Endodermal cell (in vitro differentiated cells): ENCODE results near the gene ZNF501. TPM values are rescaled to one million over a fixed set of nuclear protein-coding genes. Genes with fewer than 3 reads are reported as not detected.

Source experiments
- DNase-seq: peaks from one replicate; pipeline ENCODE4 v3.0.0-alpha.2; 2017
- H3K27ac ChIP-seq: 2 replicates; pipeline ENCODE4 v1.5.1; 2013; ENCODE audit warnings: mild to moderate bottlenecking, low read depth, low read length, moderate library complexity
- H3K27me3 ChIP-seq: 2 replicates; pipeline ENCODE4 v1.6.1; 2013; ENCODE audit warnings: mild to moderate bottlenecking, low read length, moderate library complexity; ENCODE audit not compliant: insufficient read depth, control insufficient read depth, poor library complexity, severe bottlenecking
- H3K36me3 ChIP-seq: 2 replicates; pipeline ENCODE4 v1.7.0; 2013; ENCODE audit warnings: mild to moderate bottlenecking, low read length, moderate library complexity; ENCODE audit not compliant: control insufficient read depth, insufficient read depth
- H3K4me1 ChIP-seq: one replicate; pipeline ENCODE4 v1.7.0; 2013; ENCODE audit warnings: low read length; ENCODE audit not compliant: control insufficient read depth, insufficient read depth
- H3K4me3 ChIP-seq: 2 replicates; pipeline ENCODE4 v1.5.1; 2013; ENCODE audit warnings: mild to moderate bottlenecking, low read length, moderate library complexity
- H3K9ac ChIP-seq: 2 replicates; pipeline ENCODE4 v1.6.1; 2013; ENCODE audit warnings: mild to moderate bottlenecking, low read length, moderate library complexity; ENCODE audit not compliant: poor library complexity, severe bottlenecking; ENCODE audit errors: extremely low read depth
- H3K9me3 ChIP-seq: 2 replicates; pipeline ENCODE4 v1.6.1; 2013; ENCODE audit warnings: mild to moderate bottlenecking, low read length, moderate library complexity; ENCODE audit not compliant: control insufficient read depth
- H3K27ac Mint-ChIP-seq: 2 replicates; pipeline ENCODE4 v1.8.0; 2020; ENCODE audit warnings: mixed read lengths
- H3K27me3 Mint-ChIP-seq: 2 replicates; pipeline ENCODE4 v1.8.0; 2021; ENCODE audit warnings: mild to moderate bottlenecking, mixed read lengths; ENCODE audit not compliant: insufficient read depth
- H3K36me3 Mint-ChIP-seq: 2 replicates; pipeline ENCODE4 v1.8.0; 2020; ENCODE audit warnings: low read depth, mixed read lengths
- H3K4me1 Mint-ChIP-seq: 2 replicates; pipeline ENCODE4 v1.8.0; 2020; ENCODE audit warnings: mixed read lengths
- H3K4me3 Mint-ChIP-seq: 2 replicates; pipeline ENCODE4 v1.8.0; 2020; ENCODE audit warnings: mild to moderate bottlenecking, moderate library complexity, mixed read lengths
- H3K9me3 Mint-ChIP-seq: 2 replicates; pipeline ENCODE4 v1.8.0; 2020; ENCODE audit warnings: mild to moderate bottlenecking, mixed read lengths
- CTCF ChIP-seq: fragments of 200-600 bp; sonication (generic); conservative IDR thresholded peaks from 2 replicates; pipeline ENCODE4 v1.5.0; 2021; ENCODE audit warnings: antibody characterized with exemption, mild to moderate bottlenecking
- WGBS, 2 experiments: methylation state at CpG; one replicate each; pipeline versions ENCODE4 v1.1.5 to v1.1.7; 2013; ENCODE audit warnings: missing lambda C conversion rate in 2 of 2, mixed read lengths in 1 of 2; ENCODE audit not compliant: insufficient coverage in 1 of 2, insufficient read length in 1 of 2; 5-methylcytosine and 5-hydroxymethylcytosine counted together
- total RNA-seq, 2 donors: library from RNA; stranded (reverse); fragmentation: NEBNext Ultra II Directional in 1 of 2; extraction: Animal tissue kit (Norgen Biotek cat#: 25700) in 1 of 2; gene quantifications; 2 replicates in 1 of 2; 3 replicates in 1 of 2; pipeline ENCODE4 v1.2.1, GENCODE V29; 2021

The ZNF501 gene
- total RNA-seq, 2 donors from 2014 or later = 5.3 to 6.6 TPM

- Histone ChIP-seq H3K4me1 (no peaks in the 10 kb centered on the region), H3K4me3 (peak overlapping the region; percentile 87), H3K27ac (no peak overlapping the region), H3K9ac (peak overlapping the region; percentile 37), H3K27me3 (peaks cover 20% of the 10 kb centered on the region), H3K36me3 (peaks cover 33% of the 10 kb centered on the region), H3K9me3 (peaks cover 57% of the 10 kb centered on the region)
- Mint-ChIP-seq H3K27me3 (peaks cover 37% of the 10 kb centered on the region), H3K4me1 (peaks cover 3% of the 10 kb centered on the region), H3K27ac (peak overlapping the region; percentile 77), H3K4me3 (peak overlapping the region; percentile 85), H3K9me3 (peaks cover 77% of the 10 kb centered on the region), H3K36me3 (peaks cover 47% of the 10 kb centered on the region)
- 9 to 27% methylated on average over 10 to 48 of the region's 48 CpGs for WGBS, 2 experiments
- peak; percentile 88 for DNase-seq
- no peak for TF ChIP-seq CTCF
Measured at GRCh38 chr3:44685128-44685800, 44.2 kb upstream of the ZNF501 start.

- WGBS, 2 experiments = 100% methylated on average over 1 of the region's 1 CpG; no CpG with 5 or more reads in 1 of the 2 experiments
- peaks cover 35% of the 10 kb centered on the region for H3K9me3 ChIP-seq
- peaks cover 57% of the 10 kb centered on the region for H3K9me3 Mint-ChIP-seq
Measured at GRCh38 chr3:44687898-44688297, 41.5 kb upstream of the ZNF501 start.

GRCh38 chr3:44712455-44713075, 16.9 kb upstream of the ZNF501 start, which contains the start of gene ZNF502:
ZNF502 (plus strand) TSS chr3:44712660; CDS start chr3:44720262, 7,602 bp downstream.
- Histone ChIP-seq H3K27me3 (peaks cover 12% of the 10 kb centered on the region), H3K27ac (peak within 1 kb of the TSS; percentile 35), H3K9me3 (peaks cover 61% of the 10 kb centered on the region), H3K4me1 (no peaks in the 10 kb centered on the region), H3K4me3 (peak within 1 kb of the TSS; percentile 95), H3K9ac (peak within 1 kb of the TSS; percentile 58), H3K36me3 (peaks cover 19% of the 10 kb centered on the region)
- H3K36me3 Mint-ChIP-seq = no peaks in the 10 kb centered on the region
- DNase-seq = peak; percentile 87
- no peak for TF ChIP-seq CTCF
- peak within 1 kb of the TSS; percentile 39 for H3K4me3 Mint-ChIP-seq
- 5 to 12% methylated on average over 19 to 36 of the region's 36 CpGs for WGBS, 2 experiments
- H3K27ac Mint-ChIP-seq = no peak within 1 kb of the TSS
- H3K4me1 Mint-ChIP-seq = no peaks in the 10 kb centered on the region
- H3K27me3 Mint-ChIP-seq = peaks cover 21% of the 10 kb centered on the region
- H3K9me3 Mint-ChIP-seq = peaks cover 70% of the 10 kb centered on the region

More at GRCh38 chr3:44687898-44688297, 41.5 kb upstream of the ZNF501 start:
- Histone ChIP-seq H3K27me3 (peaks cover 41% of the 10 kb centered on the region), H3K9ac (no peak overlapping the region), H3K27ac (no peak overlapping the region), H3K4me1 (no peaks in the 10 kb centered on the region), H3K36me3 (peaks cover 15% of the 10 kb centered on the region), H3K4me3 (no peak overlapping the region)
- Mint-ChIP-seq H3K36me3 (peaks cover 27% of the 10 kb centered on the region), H3K27me3 (peaks cover 61% of the 10 kb centered on the region), H3K4me3 (no peak overlapping the region), H3K27ac (no peak overlapping the region), H3K4me1 (peaks cover 3% of the 10 kb centered on the region)
- TF ChIP-seq CTCF = no peak
- DNase-seq = no peak
